Left colon (tissue), 2 donors: ENCODE results near the gene OR11G2. TPM values are rescaled to one million over a fixed set of nuclear protein-coding genes. Genes with fewer than 3 reads are reported as not detected.
"Not testable (repeated sequence)": the region's sequence is repeated elsewhere in the genome, so short reads cannot be mapped to it uniquely, and the experiment has no call there.

Experiments used
- ATAC-seq: fragments of 200-7000 bp; cut with Tn5 transposase; one replicate; pipeline ENCODE4 v1.9.1; 2020; ENCODE audit warnings: mild to moderate bottlenecking, moderate library complexity
- DNase-seq, 2 donors: peaks; one replicate each; pipeline ENCODE4 v3.0.0-alpha.2; 2020
- intact Hi-C, 2 donors: fragments of 100-400 bp; cut with DNase I in 1 of 2; cut with micrococcal nuclease in 1 of 2; formaldehyde crosslinking; loops; one replicate each; pipeline versions ENCODE4 v1.11.2 to v1.14.0; 2022; cut with DNase I, micrococcal nuclease
- total RNA-seq, 2 donors: library from RNA; stranded (reverse); fragmentation: NEBNext Ultra II Directional; extraction: Animal tissue kit (Norgen Biotek cat#: 25700); gene quantifications; one replicate each; pipeline ENCODE4 v1.2.1, GENCODE V29; 2021
- donor health status: DM: no; HTN: no; CAD: no.
- donor health status: DM: yes; HTN: yes; CAD: no.

The OR11G2 gene
- total RNA-seq, 2 donors from 2014 or later = not detected

DNA sequence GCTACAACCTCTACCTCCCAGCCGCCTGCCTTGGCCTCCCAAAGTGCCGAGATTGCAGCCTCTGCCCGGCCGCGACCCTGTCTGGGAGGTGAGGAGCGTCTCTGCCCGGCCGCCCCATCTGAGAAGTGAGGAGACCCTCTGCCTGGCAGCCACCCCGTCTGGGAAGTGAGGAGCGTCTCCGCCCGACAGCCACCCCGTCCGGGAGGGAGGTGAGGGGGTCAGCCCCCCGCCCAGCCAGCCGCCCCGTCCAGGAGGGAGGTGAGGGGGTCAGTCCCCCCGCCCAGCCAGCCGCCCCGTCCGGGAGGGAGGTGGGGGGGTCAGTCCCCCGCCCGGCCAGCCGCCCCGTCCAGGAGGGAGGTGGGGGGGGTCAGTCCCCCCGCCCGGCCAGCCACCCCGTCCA, 21.7 kb downstream of the OR11G2 start:
- DNase-seq, intact Hi-C loops, ATAC-seq: not testable (repeated sequence)

- DNase-seq (no peak), ATAC-seq (no peak)
- intact Hi-C loops = no loop called here
These were observed 24.5 kb downstream of the OR11G2 start for GRCh38 chr14:20215196-20215595.

DNA sequence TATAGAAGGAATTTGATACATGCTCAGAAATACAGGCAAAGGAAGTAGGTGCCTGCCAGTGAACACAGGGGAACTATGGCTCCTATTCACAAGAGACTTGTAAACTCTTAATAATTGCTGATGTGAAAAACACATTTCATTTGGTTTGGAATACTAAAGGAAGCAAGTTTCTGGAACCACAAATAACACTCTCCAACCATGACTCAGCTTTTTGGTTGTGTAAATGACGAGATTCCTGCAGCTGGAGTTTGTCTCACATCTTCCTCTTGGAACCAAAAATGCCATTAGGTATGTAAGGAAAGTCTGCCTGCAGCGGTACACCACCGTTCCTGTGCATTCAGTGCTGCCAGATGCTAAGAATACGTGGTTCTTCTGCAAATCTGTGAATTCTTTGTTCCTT, 28.3 kb downstream of the OR11G2 start:
- ATAC-seq (no peak), DNase-seq (no peak)
- intact Hi-C loops = no loop called here

- no peak for ATAC-seq
- DNase-seq = no peak
- intact Hi-C loops = no loop called here
These were observed 32.7 kb downstream of the OR11G2 start, which contains the start of gene OR11H6 for GRCh38 chr14:20223410-20223809. Gene OR11H6, plus strand, starts transcription at chr14:20223710. Its CDS starts 0 bp downstream, at chr14:20223710.

DNA sequence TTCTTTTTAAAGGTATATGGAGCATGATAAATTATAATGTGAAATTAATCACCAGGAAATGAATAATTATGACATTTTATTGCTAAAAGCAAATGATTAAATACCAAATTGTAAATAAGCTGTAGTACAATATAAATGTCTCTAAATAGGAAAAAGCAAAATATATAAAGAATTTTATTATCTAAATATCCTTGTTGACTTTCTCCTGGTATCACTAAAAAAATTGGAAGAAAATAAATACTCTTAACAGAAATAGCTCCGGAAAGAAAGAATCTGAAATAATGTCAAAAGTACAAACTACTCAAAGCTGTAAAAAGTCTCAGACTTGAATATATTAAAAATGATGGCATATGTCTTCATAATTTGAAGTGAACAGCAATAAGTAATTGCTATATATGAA, 38.0 kb downstream of the OR11G2 start, which contains the start of gene OR11H7:
TSS of gene OR11H7 (plus strand) at position 301 of the 400 bp plus-strand sequence.
- intact Hi-C loops = no loop called here
- ATAC-seq (no peak), DNase-seq (no peak)

DNA sequence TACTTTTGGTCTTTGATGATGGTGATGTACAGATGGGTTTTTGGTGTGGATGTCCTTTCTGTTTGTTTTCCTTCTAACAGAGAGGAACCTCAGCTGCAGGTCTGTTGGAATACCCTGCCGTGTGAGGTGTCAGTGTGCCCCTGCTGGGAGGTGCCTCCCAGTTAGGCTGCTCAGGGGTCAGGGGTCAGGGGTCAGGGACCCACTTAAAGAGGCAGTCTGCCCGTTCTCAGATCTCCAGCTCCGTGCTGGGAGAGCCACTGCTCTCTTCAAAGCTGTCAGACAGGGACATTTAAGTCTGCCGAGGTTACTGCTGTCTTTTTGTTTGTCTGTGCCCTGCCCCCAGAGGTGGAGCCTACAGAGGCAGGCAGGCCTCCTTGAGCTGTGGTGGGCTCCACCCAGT, 44.7 kb downstream of the OR11G2 start:
- intact Hi-C loops, ATAC-seq, DNase-seq: not testable (repeated sequence)

GRCh38 chr14:20247646-20248246, 57.0 kb downstream of the OR11G2 start:
- intact Hi-C loops = no loop called here
- ATAC-seq (no peak), DNase-seq (no peak)

Other genes starting within 250 kb of the OR11G2 start
- gene OR4K15, start 215.3 kb upstream of the OR11G2 start, total RNA-seq = not detected
- not detected for gene OR4Q2, start 188.7 kb upstream of the OR11G2 start, total RNA-seq
- gene OR4K14, start 171.6 kb upstream of the OR11G2 start, total RNA-seq = not detected
- not detected for gene OR4K13, start 154.9 kb upstream of the OR11G2 start, total RNA-seq
- not detected for gene OR4L1, start 130.9 kb upstream of the OR11G2 start, total RNA-seq
- not detected for gene OR4K17, start 80.2 kb upstream of the OR11G2 start, total RNA-seq
- gene OR4N5, start 52.1 kb upstream of the OR11G2 start, total RNA-seq = not detected
- not detected for gene OR11H6, start 32.8 kb downstream of the OR11G2 start, total RNA-seq
- gene OR11H7, start 38.1 kb downstream of the OR11G2 start, total RNA-seq = not detected
- not detected for gene OR11H4, start 48.4 kb downstream of the OR11G2 start, total RNA-seq
- 10 to 100 TPM in 1 of 2 donors, 1 to 10 TPM in 1; 9.6 to 11.1 TPM for gene TTC5, start 115.1 kb downstream of the OR11G2 start, total RNA-seq
- gene CCNB1IP1, start 142.4 kb downstream of the OR11G2 start, total RNA-seq = 10 to 100 TPM; 28.8 to 29.6 TPM
- 10 to 100 TPM; 10.0 to 10.7 TPM for gene PARP2, start 152.7 kb downstream of the OR11G2 start, total RNA-seq
- gene TEP1, start 222.6 kb downstream of the OR11G2 start, total RNA-seq = 10 to 100 TPM; 72.1 to 74.3 TPM
- gene KLHL33, start 245.3 kb downstream of the OR11G2 start, total RNA-seq = under 1 TPM; 0.09 to 0.31 TPM